HG03103 (cell line): ENCODE measurements around the gene ZRANB1.

Source experiments
- ATAC-seq: cut with Tn5 transposase; IDR thresholded peaks from one replicate; pipeline ENCODE4 v1.9.1; 2021; ENCODE audit warnings: low read depth; ENCODE audit not compliant: unreplicated experiment

ZRANB1 gene

GRCh38 chr10:125003146-125003900 lies 61.4 kb downstream of the ZRANB1 start:
- no peak for ATAC-seq

GRCh38 chr10:125003901-125004467 lies 62.1 kb downstream of the ZRANB1 start:
- no peak for ATAC-seq

DNA sequence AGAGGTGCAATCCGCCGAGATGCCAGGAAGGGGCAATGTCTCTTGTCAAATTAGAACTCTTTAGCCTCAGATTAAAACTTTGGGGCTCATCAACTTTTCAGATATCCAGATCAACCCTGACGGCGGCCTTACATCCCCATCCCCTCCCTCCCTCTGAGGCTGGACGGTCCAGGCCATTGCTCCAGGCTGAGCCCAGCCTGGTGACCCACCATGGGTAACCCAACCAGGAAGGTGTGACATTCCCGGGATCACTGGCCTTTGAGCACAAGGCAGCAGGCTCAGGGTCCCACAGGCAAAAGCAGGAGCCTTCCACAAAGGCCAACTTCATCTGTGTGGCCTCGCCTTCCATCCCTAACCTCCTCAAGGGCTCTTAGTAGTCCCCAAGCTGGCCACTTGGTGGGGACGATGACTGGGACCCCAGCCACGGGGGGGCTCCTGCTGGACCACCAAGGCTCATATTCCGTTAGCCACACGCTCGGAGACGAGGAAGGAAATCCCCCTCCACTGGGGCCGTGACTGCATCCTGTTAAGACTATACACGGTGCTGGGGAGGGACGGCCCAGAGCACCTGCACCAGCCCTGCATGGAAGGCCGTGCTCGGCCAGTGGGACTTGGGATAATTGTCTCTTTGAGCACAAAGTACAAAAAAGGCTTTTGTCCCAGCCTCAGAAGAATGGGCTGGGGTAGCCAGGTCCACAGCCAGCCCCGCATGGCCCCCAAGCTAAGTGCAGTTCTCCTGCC lies 62.8 kb downstream of the ZRANB1 start:
- ATAC-seq = no peak

DNA sequence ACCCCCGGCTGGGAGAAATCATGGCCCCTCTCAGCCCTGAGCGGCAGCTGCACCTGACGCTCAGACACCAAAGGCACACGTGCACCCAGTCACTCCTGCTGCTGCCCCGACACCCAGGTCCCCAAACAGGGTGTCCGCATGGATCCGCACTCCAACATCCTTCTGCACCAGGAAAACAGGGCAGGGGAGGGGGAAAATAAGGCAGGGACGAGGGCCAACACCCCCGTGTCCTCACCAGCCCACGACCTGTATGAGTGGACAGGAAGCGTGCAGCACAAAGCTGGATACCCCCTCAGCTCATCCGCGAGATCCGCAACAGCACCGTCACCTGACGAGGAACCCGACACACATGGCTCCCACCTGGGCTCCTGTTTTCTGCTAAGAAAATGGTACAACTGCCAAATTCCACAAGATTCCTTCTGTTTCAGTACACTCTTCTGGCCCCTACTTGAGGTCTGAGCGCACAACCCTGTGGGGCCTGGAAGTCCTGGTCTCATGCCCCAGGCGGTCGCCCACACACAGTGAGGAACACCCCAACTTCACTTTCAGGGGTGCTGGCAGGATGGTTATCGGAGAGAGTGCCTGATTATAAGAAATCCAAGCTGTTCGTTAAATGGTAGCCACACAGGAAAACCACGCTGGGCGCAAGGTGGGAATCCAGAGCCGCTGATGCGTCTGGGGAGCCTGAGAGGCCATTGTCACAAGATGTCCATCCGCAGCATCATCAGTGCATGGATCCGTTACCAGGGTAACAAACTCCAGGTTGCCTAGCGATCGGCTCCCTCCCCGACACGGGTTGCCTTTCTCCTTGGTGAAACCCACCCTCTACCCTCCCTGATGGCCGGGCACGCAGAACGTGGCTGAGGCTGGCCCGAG lies 63.6 kb downstream of the ZRANB1 start:
- no peak for ATAC-seq

- no peak for ATAC-seq
Observed at GRCh38 chr10:125006188-125006680, 64.3 kb downstream of the ZRANB1 start.

- ATAC-seq = no peak
Observed at GRCh38 chr10:125006921-125007426, 65.1 kb downstream of the ZRANB1 start.

- no peak for ATAC-seq
Observed at GRCh38 chr10:125007436-125007835, 65.5 kb downstream of the ZRANB1 start.

DNA sequence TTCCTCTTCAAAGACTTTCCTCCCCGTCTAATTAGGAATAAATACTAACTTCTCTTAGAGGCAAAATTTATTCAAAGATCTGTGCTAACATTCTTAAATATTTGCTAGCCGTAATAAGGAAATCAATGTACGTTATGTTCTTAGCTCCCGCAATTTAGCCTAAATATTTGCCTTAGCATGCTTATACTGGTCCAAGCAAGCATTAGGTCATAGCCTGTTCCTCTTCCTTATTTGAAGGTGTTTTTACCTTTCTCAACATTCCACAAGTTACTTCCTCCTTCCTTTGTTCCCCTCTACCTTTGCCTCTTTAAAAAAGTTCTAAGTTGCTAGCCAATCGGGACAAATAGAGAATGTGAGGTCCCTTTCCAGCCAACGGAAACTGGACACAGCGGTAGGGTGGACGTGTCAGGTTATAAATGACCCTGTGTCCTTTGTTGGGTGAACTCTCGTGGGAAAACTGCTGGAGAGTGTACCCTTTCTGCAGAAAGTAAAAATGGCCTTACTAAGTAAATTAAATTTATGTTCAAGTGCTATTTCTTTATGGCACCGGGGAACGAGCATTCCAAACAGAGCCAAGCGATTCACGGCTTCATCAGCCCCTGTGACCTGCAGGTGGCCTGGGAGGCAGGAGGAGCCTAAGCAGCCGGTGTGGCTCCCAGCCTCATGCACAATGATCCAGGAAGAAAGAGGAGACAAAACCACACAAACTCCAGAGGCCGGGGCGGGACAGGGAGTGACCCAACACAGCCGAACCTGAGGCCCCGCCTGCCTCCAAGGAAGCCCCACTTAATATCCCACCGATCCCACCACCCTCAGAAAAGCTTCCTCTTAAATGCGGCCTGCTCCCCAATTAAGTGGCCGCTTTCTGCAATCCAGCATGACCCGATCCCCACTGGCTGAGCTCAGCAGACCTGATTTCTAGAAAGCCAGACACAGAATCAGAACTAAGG lies 67.0 kb downstream of the ZRANB1 start:
- ATAC-seq = no peak

DNA sequence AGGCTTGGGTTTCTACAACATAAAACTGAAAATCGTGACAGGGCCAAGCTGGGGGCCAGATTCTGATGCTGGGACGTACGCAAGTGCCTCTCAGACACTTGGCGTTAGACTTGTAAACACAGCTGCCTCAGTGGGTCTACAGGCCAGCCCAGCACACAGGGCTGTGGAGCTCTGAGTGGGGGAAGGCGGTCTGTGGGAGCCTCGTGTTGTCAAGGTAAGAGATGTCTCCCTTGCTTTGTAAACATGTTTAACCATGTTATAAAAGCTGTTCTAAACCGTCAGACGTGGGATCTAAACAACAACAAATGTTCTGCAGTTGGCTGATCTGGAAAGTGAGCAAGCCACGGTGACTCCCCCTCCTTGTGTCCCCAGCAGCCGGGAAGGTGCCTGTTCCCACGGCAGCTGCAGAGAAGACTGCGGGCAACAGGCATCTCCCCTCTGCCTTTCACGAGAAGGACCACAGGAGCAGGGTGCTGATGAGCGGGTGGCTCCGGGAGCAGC lies 67.8 kb downstream of the ZRANB1 start:
- no peak for ATAC-seq

- ATAC-seq = no peak
Observed at GRCh38 chr10:125010362-125010761, 68.4 kb downstream of the ZRANB1 start.

DNA sequence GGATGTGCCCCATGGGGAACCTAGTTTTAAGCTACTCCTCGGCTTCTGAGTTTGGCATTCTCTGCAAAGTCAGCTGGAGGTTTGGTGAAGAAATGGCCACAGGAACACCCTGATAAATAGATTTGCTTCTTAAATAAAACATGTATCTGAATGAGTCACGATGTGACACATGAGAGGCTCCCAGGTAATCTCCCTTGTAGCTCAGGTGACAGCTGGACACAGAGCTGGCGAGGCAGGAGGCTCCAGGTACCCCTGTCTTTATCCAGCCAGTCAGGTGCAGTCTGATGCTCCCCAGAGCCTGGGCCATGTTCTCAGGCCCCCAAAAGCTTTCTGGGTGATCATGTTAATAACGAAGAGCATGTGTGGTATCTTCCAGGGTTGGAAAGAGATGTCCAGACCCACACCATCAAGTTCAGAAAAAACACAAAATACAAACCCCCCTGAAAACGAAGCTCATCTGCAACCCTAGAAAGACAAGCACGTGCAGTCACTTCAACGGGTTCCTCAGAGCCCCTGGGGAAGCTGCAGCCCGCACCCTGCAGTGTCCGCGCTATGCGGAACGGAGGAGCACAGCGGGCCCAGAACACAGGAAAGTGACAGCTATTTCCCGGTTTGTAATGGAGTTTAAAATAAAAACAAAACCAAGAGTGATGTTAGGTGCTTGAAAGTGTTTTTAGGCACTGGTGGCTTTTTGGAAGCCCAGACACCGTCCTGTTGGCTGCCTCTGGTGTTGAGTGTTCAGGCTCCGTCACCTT lies 69.4 kb downstream of the ZRANB1 start:
- no peak for ATAC-seq

DNA sequence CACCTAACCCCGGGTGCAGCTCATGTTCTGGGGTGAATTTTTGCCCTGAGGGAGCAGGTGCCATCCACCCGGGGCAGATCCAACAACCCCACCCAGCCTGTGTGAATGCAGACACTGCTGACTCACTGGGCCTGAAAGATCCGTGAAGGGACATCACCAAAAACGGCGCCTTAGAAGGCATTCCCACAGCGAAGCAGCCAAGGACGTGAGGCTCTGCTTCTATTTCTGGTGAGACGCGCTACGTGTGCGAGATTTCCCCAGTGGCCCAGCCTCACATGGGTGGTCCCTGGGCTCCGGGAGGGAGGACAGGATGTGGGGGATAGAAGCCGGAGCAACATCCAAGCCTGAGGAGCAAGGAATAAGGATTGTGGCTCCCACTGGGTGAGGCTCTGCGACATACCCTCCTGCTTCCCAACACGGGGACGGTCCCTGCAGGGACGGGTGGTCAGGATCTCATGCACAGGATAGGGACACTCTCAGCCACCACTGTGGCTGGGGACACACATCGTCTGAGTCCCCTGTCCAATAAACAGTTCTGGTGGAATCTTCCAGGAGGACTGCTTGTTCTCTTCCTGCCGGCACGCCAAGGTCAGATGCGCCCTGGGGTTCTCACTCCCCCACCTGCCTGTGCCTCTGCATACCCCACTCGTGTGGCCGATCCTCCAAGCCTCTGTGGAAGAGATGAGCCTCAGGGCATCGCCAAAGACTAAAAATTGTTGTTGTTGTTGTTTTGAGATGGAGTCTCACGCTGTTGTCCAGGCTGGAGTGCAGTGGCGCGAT lies 70.2 kb downstream of the ZRANB1 start:
- ATAC-seq = no peak

DNA sequence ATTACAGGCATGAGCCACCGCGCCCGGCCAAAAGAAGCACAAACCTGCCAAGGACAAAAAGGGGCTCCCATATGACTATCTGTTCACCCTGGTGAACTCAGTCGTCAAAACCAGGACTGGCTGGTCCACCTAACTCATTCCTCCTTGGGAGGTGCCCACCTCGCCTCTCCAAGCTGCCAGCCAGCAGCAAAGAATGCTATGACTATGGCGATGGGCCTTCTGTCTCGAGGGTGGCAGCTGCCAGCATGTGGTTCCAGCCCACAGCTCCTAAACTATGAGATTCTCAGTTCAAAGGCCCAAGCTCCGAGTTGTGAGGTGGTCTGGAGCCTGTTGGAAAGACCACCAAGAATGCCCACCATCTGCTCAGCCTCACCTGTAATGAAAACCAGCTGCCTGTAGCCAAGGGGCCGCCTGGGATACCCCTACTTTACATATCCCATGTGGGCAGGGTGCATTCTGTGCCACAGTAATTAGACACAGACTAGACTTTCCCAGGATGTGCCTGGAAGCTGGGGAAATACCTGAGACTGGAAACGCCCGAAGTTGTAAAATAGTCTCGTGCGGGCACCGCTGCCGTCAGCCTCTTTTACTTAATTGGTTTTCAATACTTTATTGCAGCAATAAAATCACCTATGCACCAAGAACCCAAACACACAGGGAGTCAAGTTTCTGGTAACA lies 71.1 kb downstream of the ZRANB1 start:
- ATAC-seq = no peak

GRCh38 chr10:125013529-125013872 lies 71.6 kb downstream of the ZRANB1 start:
- no peak for ATAC-seq

GRCh38 chr10:125014086-125014830 lies 72.3 kb downstream of the ZRANB1 start:
- ATAC-seq = no peak

- no peak for ATAC-seq
Observed at GRCh38 chr10:125014836-125015355, 73.0 kb downstream of the ZRANB1 start.
